ENCODE measurements around the gene ANKH.

Gene ANKH

GRCh38 chr5:14665949-14666348 lies 205.6 kb downstream of the ANKH start:
- Mint-ChIP-seq H3K27ac (peak overlapping the region; percentile 96), H3K27me3 (no peaks in the 10 kb centered on the region), H3K4me3 (peak overlapping the region; percentile 97), H3K9me3 (ENCODE audit: low read depth) (no peaks in the 10 kb centered on the region), H3K4me1 (ENCODE audit: low read depth) (peaks cover 73% of the 10 kb centered on the region), H3K36me3 (peaks cover 7% of the 10 kb centered on the region)

- H3K4me3 Mint-ChIP-seq: peak overlapping the region; percentile 97
- H3K27me3 Mint-ChIP-seq: no peaks in the 10 kb centered on the region
- peaks cover 6% of the 10 kb centered on the region for H3K36me3 Mint-ChIP-seq
- no peaks in the 10 kb centered on the region for H3K9me3 Mint-ChIP-seq (ENCODE audit: low read depth)
- H3K4me1 Mint-ChIP-seq (ENCODE audit: low read depth): peaks cover 72% of the 10 kb centered on the region
- peak overlapping the region; percentile 96 for H3K27ac Mint-ChIP-seq
These were observed 206.3 kb downstream of the ANKH start for GRCh38 chr5:14665101-14665822.

GRCh38 chr5:14664270-14665100 lies 207.1 kb downstream of the ANKH start, which contains the start of gene OTULIN:
Gene OTULIN (plus strand): TSS chr5:14664718. CDS start chr5:14664826, 108 bp downstream.
- H3K27ac Mint-ChIP-seq: peak within 1 kb of the TSS; percentile 97
- peak within 1 kb of the TSS; percentile 97 for H3K4me3 Mint-ChIP-seq
- H3K9me3 Mint-ChIP-seq (ENCODE audit: low read depth): no peaks in the 10 kb centered on the region
- H3K4me1 Mint-ChIP-seq (ENCODE audit: low read depth): peaks cover 69% of the 10 kb centered on the region
- H3K36me3 Mint-ChIP-seq: peaks cover 6% of the 10 kb centered on the region
- no peaks in the 10 kb centered on the region for H3K27me3 Mint-ChIP-seq

GRCh38 chr5:14663734-14664269 lies 207.8 kb downstream of the ANKH start:
- H3K4me3 Mint-ChIP-seq: peak overlapping the region; percentile 93
- H3K9me3 Mint-ChIP-seq (ENCODE audit: low read depth): no peaks in the 10 kb centered on the region
- H3K27ac Mint-ChIP-seq: peak overlapping the region; percentile 97
- peaks cover 63% of the 10 kb centered on the region for H3K4me1 Mint-ChIP-seq (ENCODE audit: low read depth)
- peaks cover 6% of the 10 kb centered on the region for H3K36me3 Mint-ChIP-seq
- H3K27me3 Mint-ChIP-seq: no peaks in the 10 kb centered on the region

- Mint-ChIP-seq H3K27me3 (no peaks in the 10 kb centered on the region), H3K36me3 (peaks cover 5% of the 10 kb centered on the region), H3K9me3 (ENCODE audit: low read depth) (no peaks in the 10 kb centered on the region), H3K4me1 (ENCODE audit: low read depth) (peaks cover 53% of the 10 kb centered on the region), H3K4me3 (peak overlapping the region; percentile 93), H3K27ac (no peak overlapping the region)
These were observed 208.8 kb downstream of the ANKH start for GRCh38 chr5:14662721-14663260.

- Mint-ChIP-seq H3K4me1 (ENCODE audit: low read depth) (peaks cover 52% of the 10 kb centered on the region), H3K27ac (peak overlapping the region; percentile 55), H3K4me3 (no peak overlapping the region), H3K36me3 (no peaks in the 10 kb centered on the region), H3K27me3 (no peaks in the 10 kb centered on the region), H3K9me3 (ENCODE audit: low read depth) (no peaks in the 10 kb centered on the region)
These were observed 210.7 kb downstream of the ANKH start for GRCh38 chr5:14660833-14661232.

- Mint-ChIP-seq H3K4me1 (ENCODE audit: low read depth) (peaks cover 54% of the 10 kb centered on the region), H3K9me3 (ENCODE audit: low read depth) (no peaks in the 10 kb centered on the region), H3K36me3 (no peaks in the 10 kb centered on the region), H3K27me3 (no peaks in the 10 kb centered on the region), H3K4me3 (no peak overlapping the region), H3K27ac (no peak overlapping the region)
These were observed 211.6 kb downstream of the ANKH start for GRCh38 chr5:14659821-14660607.

- Mint-ChIP-seq H3K9me3 (ENCODE audit: low read depth) (no peaks in the 10 kb centered on the region), H3K36me3 (no peaks in the 10 kb centered on the region), H3K4me3 (no peak overlapping the region), H3K27ac (peak overlapping the region; percentile 22), H3K27me3 (no peaks in the 10 kb centered on the region), H3K4me1 (ENCODE audit: low read depth) (peaks cover 39% of the 10 kb centered on the region)
These were observed 214.7 kb downstream of the ANKH start for GRCh38 chr5:14656898-14657297.

GRCh38 chr5:14655146-14655741 lies 216.3 kb downstream of the ANKH start:
- Mint-ChIP-seq H3K27ac (no peak overlapping the region), H3K4me3 (no peak overlapping the region), H3K4me1 (ENCODE audit: low read depth) (peaks cover 30% of the 10 kb centered on the region), H3K36me3 (no peaks in the 10 kb centered on the region), H3K27me3 (peaks cover 2% of the 10 kb centered on the region), H3K9me3 (ENCODE audit: low read depth) (no peaks in the 10 kb centered on the region)
